ENCODE results near the gene SQSTM1.

DNA sequence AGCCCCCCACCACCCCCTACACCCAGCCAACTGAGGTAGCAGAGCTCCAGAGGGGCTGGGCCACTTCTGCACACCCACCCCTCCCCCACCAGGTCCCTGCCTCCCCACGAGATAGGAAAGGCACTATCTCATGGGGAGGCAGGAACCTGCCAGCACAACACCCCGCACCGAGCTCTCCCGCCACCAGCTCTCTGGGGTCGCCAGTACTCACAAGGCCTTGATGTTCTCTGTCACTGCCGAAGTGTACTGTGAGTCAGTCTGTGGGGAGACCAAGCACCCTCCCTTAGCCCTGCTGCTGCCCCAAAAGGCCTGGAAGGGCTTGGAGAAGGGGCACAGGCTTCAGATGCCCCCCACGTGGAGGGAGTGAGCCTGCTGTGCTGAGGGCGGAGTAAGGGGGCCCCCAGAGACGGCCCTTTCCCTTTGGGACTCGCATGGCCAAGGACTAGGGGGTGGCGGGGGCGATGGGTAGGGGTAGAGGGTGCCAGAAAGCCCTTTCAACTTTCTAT is 20.0 kb upstream of the SQSTM1 start:
- TF ChIP-seq, protein P1, sequence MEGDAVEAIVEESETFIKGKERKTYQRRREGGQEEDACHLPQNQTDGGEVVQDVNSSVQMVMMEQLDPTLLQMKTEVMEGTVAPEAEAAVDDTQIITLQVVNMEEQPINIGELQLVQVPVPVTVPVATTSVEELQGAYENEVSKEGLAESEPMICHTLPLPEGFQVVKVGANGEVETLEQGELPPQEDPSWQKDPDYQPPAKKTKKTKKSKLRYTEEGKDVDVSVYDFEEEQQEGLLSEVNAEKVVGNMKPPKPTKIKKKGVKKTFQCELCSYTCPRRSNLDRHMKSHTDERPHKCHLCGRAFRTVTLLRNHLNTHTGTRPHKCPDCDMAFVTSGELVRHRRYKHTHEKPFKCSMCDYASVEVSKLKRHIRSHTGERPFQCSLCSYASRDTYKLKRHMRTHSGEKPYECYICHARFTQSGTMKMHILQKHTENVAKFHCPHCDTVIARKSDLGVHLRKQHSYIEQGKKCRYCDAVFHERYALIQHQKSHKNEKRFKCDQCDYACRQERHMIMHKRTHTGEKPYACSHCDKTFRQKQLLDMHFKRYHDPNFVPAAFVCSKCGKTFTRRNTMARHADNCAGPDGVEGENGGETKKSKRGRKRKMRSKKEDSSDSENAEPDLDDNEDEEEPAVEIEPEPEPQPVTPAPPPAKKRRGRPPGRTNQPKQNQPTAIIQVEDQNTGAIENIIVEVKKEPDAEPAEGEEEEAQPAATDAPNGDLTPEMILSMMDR (IDR thresholded peaks at IDR 0.05), result no peak
- no peak for TF ChIP-seq EP300 (IDR thresholded peaks at IDR 0.05)
- no peak for TF ChIP-seq POLR2A (IDR thresholded peaks at IDR 0.05)
